GM12865 (cell line): ENCODE data around the gene PLD1.

ENCODE experiments used
- DNase-seq: peaks from one replicate; pipeline ENCODE4 v3.0.0; 2010; ENCODE audit warnings: low read depth
- H3K4me3 ChIP-seq: 2 replicates; pipeline ENCODE4 v1.5.1; 2011; ENCODE audit warnings: mild to moderate bottlenecking, low read depth, low read length, control low read depth
- TF ChIP-seq, protein P1 (sequence below): IDR thresholded peaks from 2 replicates; pipeline ENCODE4 v1.5.1; 2011; ENCODE audit warnings: low read length, control low read depth, low read depth, inconsistent platforms; ENCODE audit not compliant: insufficient read depth; ENCODE audit errors: missing control alignments

PLD1 gene

GRCh38 chr3:171842864-171843518 lies 32.7 kb upstream of the PLD1 start, which contains the start of gene TMEM212:
TSS of gene TMEM212 (plus strand) at chr3:171843349. CDS start at chr3:171843384, 35 bp downstream.
- H3K4me3 ChIP-seq: no peak within 1 kb of the TSS
- TF ChIP-seq, protein P1, sequence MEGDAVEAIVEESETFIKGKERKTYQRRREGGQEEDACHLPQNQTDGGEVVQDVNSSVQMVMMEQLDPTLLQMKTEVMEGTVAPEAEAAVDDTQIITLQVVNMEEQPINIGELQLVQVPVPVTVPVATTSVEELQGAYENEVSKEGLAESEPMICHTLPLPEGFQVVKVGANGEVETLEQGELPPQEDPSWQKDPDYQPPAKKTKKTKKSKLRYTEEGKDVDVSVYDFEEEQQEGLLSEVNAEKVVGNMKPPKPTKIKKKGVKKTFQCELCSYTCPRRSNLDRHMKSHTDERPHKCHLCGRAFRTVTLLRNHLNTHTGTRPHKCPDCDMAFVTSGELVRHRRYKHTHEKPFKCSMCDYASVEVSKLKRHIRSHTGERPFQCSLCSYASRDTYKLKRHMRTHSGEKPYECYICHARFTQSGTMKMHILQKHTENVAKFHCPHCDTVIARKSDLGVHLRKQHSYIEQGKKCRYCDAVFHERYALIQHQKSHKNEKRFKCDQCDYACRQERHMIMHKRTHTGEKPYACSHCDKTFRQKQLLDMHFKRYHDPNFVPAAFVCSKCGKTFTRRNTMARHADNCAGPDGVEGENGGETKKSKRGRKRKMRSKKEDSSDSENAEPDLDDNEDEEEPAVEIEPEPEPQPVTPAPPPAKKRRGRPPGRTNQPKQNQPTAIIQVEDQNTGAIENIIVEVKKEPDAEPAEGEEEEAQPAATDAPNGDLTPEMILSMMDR: no peak
- no peak for DNase-seq

- H3K4me3 ChIP-seq: no peak overlapping the region
- TF ChIP-seq, protein P1: no peak
- no peak for DNase-seq
Observed at GRCh38 chr3:171841620-171842000, 31.3 kb upstream of the PLD1 start.

DNA sequence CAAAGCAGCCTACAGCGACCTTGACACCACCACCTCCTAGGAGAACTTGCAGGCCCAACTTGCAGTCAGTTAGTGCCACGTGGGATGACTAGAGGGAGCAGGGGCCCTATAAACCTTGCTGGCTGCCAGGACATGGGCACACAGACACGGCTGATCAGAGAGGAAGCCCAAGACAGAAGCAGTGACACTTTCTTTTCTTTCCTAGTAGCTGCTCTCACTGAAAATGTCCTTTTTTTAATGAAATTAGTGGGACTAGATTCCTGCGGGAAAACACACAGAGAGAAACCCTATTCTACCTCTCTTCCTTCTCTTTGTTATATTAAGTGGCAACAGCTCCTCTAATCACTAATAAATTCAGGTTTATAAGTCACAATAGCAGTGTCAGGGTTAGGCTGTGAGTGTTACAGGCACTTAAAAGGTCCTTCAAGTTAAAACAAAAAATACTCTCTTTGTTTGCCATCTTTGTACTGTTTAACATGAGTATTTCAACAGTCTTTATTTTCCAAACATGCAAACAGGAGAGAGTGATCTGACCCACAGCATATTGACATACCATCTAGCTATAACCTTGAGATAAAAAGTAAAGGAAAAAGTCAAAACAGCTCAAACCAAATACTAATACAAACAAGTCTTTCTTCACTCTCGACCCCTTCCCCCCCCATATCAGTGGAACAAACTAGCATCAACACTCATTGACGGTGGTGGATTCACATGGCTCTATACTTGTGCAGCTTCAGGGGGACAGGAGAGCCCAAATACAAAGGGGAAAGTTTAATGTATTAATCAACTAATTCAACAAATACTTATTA lies 30.7 kb upstream of the PLD1 start:
- TF ChIP-seq, protein P1: no peak
- H3K4me3 ChIP-seq: no peak overlapping the region
- DNase-seq: no peak

GRCh38 chr3:171840445-171840810 lies 30.1 kb upstream of the PLD1 start:
- no peak for DNase-seq
- TF ChIP-seq, protein P1: no peak
- no peak overlapping the region for H3K4me3 ChIP-seq

DNA sequence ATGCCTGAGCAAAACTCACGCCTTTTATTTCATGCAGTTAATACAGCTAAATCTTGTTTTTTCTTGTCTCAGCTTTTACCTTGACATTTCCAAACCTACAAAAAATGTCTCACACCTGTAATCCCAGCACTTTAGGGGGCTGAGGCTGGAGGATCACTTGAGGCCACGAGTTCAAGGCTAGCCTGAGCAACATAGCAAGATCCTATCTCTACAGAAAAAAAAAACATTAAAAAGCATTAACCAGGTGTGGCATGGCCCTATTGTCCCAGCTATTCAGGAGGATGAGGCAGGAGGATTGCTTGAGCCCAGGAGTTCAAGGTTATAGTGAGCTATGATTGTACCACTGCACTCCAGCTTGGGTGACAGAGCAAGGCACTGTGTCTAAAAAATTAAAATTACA lies 29.0 kb upstream of the PLD1 start:
- no peak for DNase-seq
- H3K4me3 ChIP-seq: no peak overlapping the region
- TF ChIP-seq, protein P1: no peak

DNA sequence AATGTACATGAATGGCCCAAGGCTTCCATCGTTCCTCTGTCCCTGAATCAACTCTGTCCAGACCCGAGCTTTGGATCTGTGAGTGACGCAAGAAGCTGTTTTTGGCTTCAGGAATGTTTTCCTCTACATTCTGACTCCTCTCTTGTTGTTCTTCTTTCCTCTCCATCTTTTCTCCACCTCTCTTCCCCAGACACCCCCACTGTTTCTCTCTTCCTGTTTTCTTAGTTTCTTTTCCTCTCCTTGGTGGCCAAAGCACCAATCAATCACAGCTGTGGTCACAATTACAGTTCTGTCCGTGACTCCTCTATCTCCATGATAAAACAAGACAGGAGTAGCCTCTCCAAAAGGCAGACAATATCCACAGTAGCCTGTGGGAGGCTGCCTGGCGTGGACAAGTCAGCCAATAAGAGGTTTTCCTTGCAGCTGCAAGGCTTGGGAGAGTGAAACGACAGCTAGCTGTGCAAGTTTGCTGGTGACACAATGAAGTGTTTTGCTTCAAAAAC lies 28.0 kb upstream of the PLD1 start:
- TF ChIP-seq, protein P1: no peak
- H3K4me3 ChIP-seq: no peak overlapping the region
- DNase-seq: no peak
